ENCODE results near the gene WFDC1.

DNA sequence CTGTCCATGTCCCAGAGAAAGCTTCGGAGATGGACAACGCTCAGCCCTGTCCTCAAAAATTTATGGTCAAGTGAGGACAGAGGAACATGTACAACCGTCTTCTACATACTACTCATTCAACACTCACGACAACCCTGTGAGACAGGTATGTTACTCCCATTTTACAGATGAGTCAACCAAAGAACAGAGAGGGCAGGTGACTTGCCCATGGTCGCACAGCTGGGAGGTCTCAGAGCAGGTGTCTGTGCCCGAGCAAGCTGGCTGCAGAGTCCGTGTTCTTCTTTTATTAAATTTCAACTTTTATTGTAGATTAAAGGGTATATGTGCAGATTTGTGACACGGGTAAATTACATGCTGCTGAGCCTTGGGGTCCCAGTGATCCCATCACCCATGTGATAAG, 5.8 kb upstream of the WFDC1 start:
- no peak for TF ChIP-seq EZH2 (IDR thresholded peaks at IDR 0.05; ENCODE audit: low read length, missing control alignments)
- TF ChIP-seq CTCF (conservative IDR thresholded peaks at IDR 0.05 in 1 of 2, IDR thresholded peaks at IDR 0.05 in 1 of 2; ENCODE audit: low read depth in 1 of 2, low read length in 2 of 2): no peak
